Testis (tissue), 3 donors: Measurements from ENCODE around the gene CNGB1. TPM values are rescaled to one million over a fixed set of nuclear protein-coding genes. Genes with fewer than 3 reads are reported as not detected.
"Not testable (repeated sequence)": the region's sequence is repeated elsewhere in the genome, so short reads cannot be mapped to it uniquely, and the experiment has no call there.

ENCODE experiments used
- DNase-seq: peaks from one replicate; pipeline ENCODE4 v3.0.0-alpha.2; 2019
- H3K27ac ChIP-seq, 2 donors: fragments of 200-600 bp; sonication (generic); one replicate each; pipeline ENCODE4 v1.5.1; 2019
- H3K27me3 ChIP-seq: fragments of 200-600 bp; sonication (generic); one replicate; pipeline ENCODE4 v1.5.1; 2019
- H3K36me3 ChIP-seq: fragments of 200-600 bp; sonication (generic); one replicate; pipeline ENCODE4 v1.5.1; 2017; ENCODE audit warnings: low read depth; ENCODE audit errors: missing control alignments
- H3K4me1 ChIP-seq: fragments of 200-600 bp; sonication (generic); one replicate; pipeline ENCODE4 v1.5.1; 2019
- H3K4me3 ChIP-seq, 2 donors: fragments of 200-600 bp; sonication (generic); one replicate each; pipeline ENCODE4 v1.5.1; 2017 to 2019
- H3K9me3 ChIP-seq: fragments of 200-600 bp; sonication (generic); one replicate; pipeline ENCODE4 v1.5.1; 2017
- CTCF ChIP-seq, 3 experiments: fragments of 450-650 bp in 2 of 3; fragments of 200-600 bp in 1 of 3; sonication (generic) in 1 of 3; IDR thresholded peaks; one replicate each; pipeline ENCODE4 v1.5.1; 2016 to 2019; ENCODE audit warnings: antibody characterized with exemption in 3 of 3, mild to moderate bottlenecking in 2 of 3, moderate library complexity in 1 of 3
- POLR2A ChIP-seq: fragments of 450-650 bp; IDR thresholded peaks from one replicate; pipeline ENCODE4 v1.6.1; 2017; ENCODE audit warnings: antibody characterized with exemption, mild to moderate bottlenecking, moderate library complexity
- WGBS, 2 donors: methylation state at CpG; one replicate each; pipeline ENCODE4 v1.1.5; 2018; 5-methylcytosine and 5-hydroxymethylcytosine counted together
- intact Hi-C: fragments of 100-400 bp; cut with DNase I; formaldehyde crosslinking; loops from one replicate; pipeline ENCODE4 v1.15.1; 2023; ENCODE audit warnings: low total_unique reads
- polyA plus RNA-seq: library from polyadenylated mRNA; stranded (reverse); fragments of 350-450 nt; fragmentation: Illumina TruSeq; extraction: RNeasy Lipid Tissue Mini Kit (QIAGEN cat#74804); gene quantifications from one replicate; pipeline ENCODE4 v1.2.3, GENCODE V29; 2014; ENCODE audit warnings: low read depth, low replicate concordance; ENCODE audit not compliant: insufficient read depth
- total RNA-seq, 2 donors: library from RNA; depleted of rRNA; stranded (reverse); fragments of >200 nt; gene quantifications; one replicate each; pipeline ENCODE4 v1.2.3, GENCODE V29; 2016

The CNGB1 gene
- total and polyA plus RNA-seq, 3 donors from 2014 or later = 0.76 to 1.2 (median 0.87) TPM

GRCh38 chr16:57979006-57979585 is 8.2 kb upstream of the CNGB1 start:
- no peak overlapping the region for H3K27ac ChIP-seq
- peaks cover 6% of the 10 kb centered on the region for H3K4me1 ChIP-seq
- TF ChIP-seq CTCF (IDR thresholded peaks at IDR 0.05) = no peak
- no peak for TF ChIP-seq POLR2A
- H3K27me3 ChIP-seq = no peaks in the 10 kb centered on the region
- WGBS, 2 donors = 85 to 87% methylated on average over 11 of the region's 11 CpGs
- no peaks in the 10 kb centered on the region for H3K36me3 ChIP-seq
- no peak for DNase-seq
- H3K4me3 ChIP-seq = no peak overlapping the region
- intact Hi-C loops = no loop called here
- H3K9me3 ChIP-seq = no peaks in the 10 kb centered on the region

GRCh38 chr16:57978070-57978465 is 7.1 kb upstream of the CNGB1 start:
- H3K27ac ChIP-seq, H3K27me3 ChIP-seq, H3K36me3 ChIP-seq, H3K9me3 ChIP-seq, H3K4me1 ChIP-seq, H3K4me3 ChIP-seq, intact Hi-C loops, DNase-seq: not testable (repeated sequence)
- 93 to 100% methylated on average over 2 of the region's 2 CpGs for WGBS, 2 donors

- no peak overlapping the region for H3K27ac ChIP-seq
- TF ChIP-seq CTCF (IDR thresholded peaks at IDR 0.05) (no peak), POLR2A (no peak)
- 65 to 88% methylated on average over 5 to 12 of the region's 12 CpGs for WGBS, 2 donors
- intact Hi-C loops = no loop called here
- no peaks in the 10 kb centered on the region for H3K9me3 ChIP-seq
- no peak overlapping the region for H3K4me3 ChIP-seq
- no peaks in the 10 kb centered on the region for H3K27me3 ChIP-seq
- no peaks in the 10 kb centered on the region for H3K36me3 ChIP-seq
- H3K4me1 ChIP-seq = peaks cover 6% of the 10 kb centered on the region
- DNase-seq = no peak
Observed at GRCh38 chr16:57977418-57978069, 6.6 kb upstream of the CNGB1 start.

GRCh38 chr16:57976331-57976796 is 5.4 kb upstream of the CNGB1 start:
- peaks cover 6% of the 10 kb centered on the region for H3K4me1 ChIP-seq
- no peak overlapping the region for H3K4me3 ChIP-seq
- H3K27me3 ChIP-seq = no peaks in the 10 kb centered on the region
- intact Hi-C loops = no loop called here
- no peak overlapping the region for H3K27ac ChIP-seq
- TF ChIP-seq CTCF (IDR thresholded peaks at IDR 0.05) = no peak
- no peak for TF ChIP-seq POLR2A
- 47 to 50% methylated on average over 2 of the region's 2 CpGs for WGBS, 2 donors
- no peaks in the 10 kb centered on the region for H3K36me3 ChIP-seq
- H3K9me3 ChIP-seq = no peaks in the 10 kb centered on the region
- peak; percentile 55 for DNase-seq

GRCh38 chr16:57972306-57972705 is 1.4 kb upstream of the CNGB1 start:
- no peaks in the 10 kb centered on the region for H3K36me3 ChIP-seq
- 76 to 80% methylated on average over 4 of the region's 4 CpGs for WGBS, 2 donors

More at GRCh38 chr16:57972306-57972705, 1.4 kb upstream of the CNGB1 start:
- Histone ChIP-seq H3K27ac (no peak overlapping the region), H3K4me3 (no peak overlapping the region), H3K9me3 (no peaks in the 10 kb centered on the region), H3K27me3 (no peaks in the 10 kb centered on the region), H3K4me1 (peaks cover 6% of the 10 kb centered on the region)
- intact Hi-C loops = no loop called here
- TF ChIP-seq POLR2A (no peak), CTCF (IDR thresholded peaks at IDR 0.05) (no peak)
- no peak for DNase-seq
